Measurements from ENCODE around the gene SLC6A13.

SLC6A13 gene

GRCh38 chr12:291153-291723, 28.6 kb upstream of the SLC6A13 start:
- Histone ChIP-seq H3K36me3 (ENCODE audit: control insufficient read depth in 2 of 2, insufficient read depth in 2 of 2, low read length in 2 of 2) (peaks cover 30 to 32% of the 10 kb centered on the region in 2 donors), H3K9ac (ENCODE audit: low read length in 2 of 2) (no peak overlapping the region), H3K27ac (ENCODE audit: low read length) (no peak overlapping the region), H3K27me3 (ENCODE audit: control insufficient read depth in 1 of 2, insufficient read depth in 2 of 2, low read length in 2 of 2) (no peaks in the 10 kb centered on the region), H3K9me3 (ENCODE audit: control insufficient read depth in 2 of 2, low read length in 2 of 2) (no peaks in the 10 kb centered on the region), H3K4me3 (ENCODE audit: low read length in 2 of 2) (no peak overlapping the region), H3K4me1 (ENCODE audit: control insufficient read depth, insufficient read depth, low read length) (no peaks in the 10 kb centered on the region)

GRCh38 chr12:288687-289086, 26.1 kb upstream of the SLC6A13 start:
- no peak overlapping the region for H3K27ac ChIP-seq (ENCODE audit: low read length)
- H3K36me3 ChIP-seq (ENCODE audit: control insufficient read depth in 2 of 2, insufficient read depth in 2 of 2, low read length in 2 of 2) = peaks cover 32 to 33% of the 10 kb centered on the region in 2 donors

GRCh38 chr12:286531-287300, 24.1 kb upstream of the SLC6A13 start:
- no peaks in the 10 kb centered on the region for H3K4me1 ChIP-seq (ENCODE audit: control insufficient read depth, insufficient read depth, low read length)
- no peaks in the 10 kb centered on the region for H3K9me3 ChIP-seq (ENCODE audit: control insufficient read depth in 2 of 2, low read length in 2 of 2)
- H3K4me3 ChIP-seq (ENCODE audit: low read length in 2 of 2) = no peak overlapping the region
- no peak overlapping the region for H3K27ac ChIP-seq (ENCODE audit: low read length)
- H3K36me3 ChIP-seq (ENCODE audit: control insufficient read depth in 2 of 2, insufficient read depth in 2 of 2, low read length in 2 of 2) = peaks cover 20 to 24% of the 10 kb centered on the region in 2 donors
- no peak overlapping the region for H3K9ac ChIP-seq (ENCODE audit: low read length in 2 of 2)
- no peaks in the 10 kb centered on the region for H3K27me3 ChIP-seq (ENCODE audit: control insufficient read depth in 1 of 2, insufficient read depth in 2 of 2, low read length in 2 of 2)

More at GRCh38 chr12:288687-289086, 26.1 kb upstream of the SLC6A13 start:
- Histone ChIP-seq H3K4me1 (ENCODE audit: control insufficient read depth, insufficient read depth, low read length) (no peaks in the 10 kb centered on the region), H3K9ac (ENCODE audit: low read length in 2 of 2) (no peak overlapping the region), H3K9me3 (ENCODE audit: control insufficient read depth in 2 of 2, low read length in 2 of 2) (no peaks in the 10 kb centered on the region), H3K4me3 (ENCODE audit: low read length in 2 of 2) (no peak overlapping the region), H3K27me3 (ENCODE audit: control insufficient read depth in 1 of 2, insufficient read depth in 2 of 2, low read length in 2 of 2) (no peaks in the 10 kb centered on the region)

GRCh38 chr12:278046-278445, 15.4 kb upstream of the SLC6A13 start:
- Histone ChIP-seq H3K36me3 (ENCODE audit: control insufficient read depth in 2 of 2, insufficient read depth in 2 of 2, low read length in 2 of 2) (peaks cover 5 to 12% of the 10 kb centered on the region in 2 donors), H3K4me1 (ENCODE audit: control insufficient read depth, insufficient read depth, low read length) (no peaks in the 10 kb centered on the region), H3K4me3 (ENCODE audit: low read length in 2 of 2) (no peak overlapping the region), H3K9ac (ENCODE audit: low read length in 2 of 2) (no peak overlapping the region), H3K27ac (ENCODE audit: low read length) (no peak overlapping the region), H3K9me3 (ENCODE audit: control insufficient read depth in 2 of 2, low read length in 2 of 2) (no peaks in the 10 kb centered on the region), H3K27me3 (ENCODE audit: control insufficient read depth in 1 of 2, insufficient read depth in 2 of 2, low read length in 2 of 2) (no peaks in the 10 kb centered on the region)

- H3K9me3 ChIP-seq (ENCODE audit: control insufficient read depth in 2 of 2, low read length in 2 of 2) = no peaks in the 10 kb centered on the region
- H3K27ac ChIP-seq (ENCODE audit: low read length) = no peak overlapping the region
- H3K9ac ChIP-seq (ENCODE audit: low read length in 2 of 2) = no peak overlapping the region
- H3K4me1 ChIP-seq (ENCODE audit: control insufficient read depth, insufficient read depth, low read length) = no peaks in the 10 kb centered on the region
- no peaks in the 10 kb centered on the region for H3K27me3 ChIP-seq (ENCODE audit: control insufficient read depth in 1 of 2, insufficient read depth in 2 of 2, low read length in 2 of 2)
- peaks cover 2 to 9% of the 10 kb centered on the region in 2 donors for H3K36me3 ChIP-seq (ENCODE audit: control insufficient read depth in 2 of 2, insufficient read depth in 2 of 2, low read length in 2 of 2)
- no peak overlapping the region for H3K4me3 ChIP-seq (ENCODE audit: low read length in 2 of 2)
Observed at GRCh38 chr12:275812-276211, 13.2 kb upstream of the SLC6A13 start.

GRCh38 chr12:273382-273781, 10.7 kb upstream of the SLC6A13 start:
- no peaks in the 10 kb centered on the region for H3K4me1 ChIP-seq (ENCODE audit: control insufficient read depth, insufficient read depth, low read length)
- peaks cover 0 to 2% of the 10 kb centered on the region in 2 donors for H3K36me3 ChIP-seq (ENCODE audit: control insufficient read depth in 2 of 2, insufficient read depth in 2 of 2, low read length in 2 of 2)
- no peak overlapping the region for H3K27ac ChIP-seq (ENCODE audit: low read length)
- H3K9ac ChIP-seq (ENCODE audit: low read length in 2 of 2) = no peak overlapping the region
- H3K9me3 ChIP-seq (ENCODE audit: control insufficient read depth in 2 of 2, low read length in 2 of 2) = no peaks in the 10 kb centered on the region
- H3K4me3 ChIP-seq (ENCODE audit: low read length in 2 of 2) = no peak overlapping the region
- no peaks in the 10 kb centered on the region for H3K27me3 ChIP-seq (ENCODE audit: control insufficient read depth in 1 of 2, insufficient read depth in 2 of 2, low read length in 2 of 2)

GRCh38 chr12:272942-273341, 10.3 kb upstream of the SLC6A13 start:
- Histone ChIP-seq H3K9me3 (ENCODE audit: control insufficient read depth in 2 of 2, low read length in 2 of 2) (no peaks in the 10 kb centered on the region), H3K27me3 (ENCODE audit: control insufficient read depth in 1 of 2, insufficient read depth in 2 of 2, low read length in 2 of 2) (no peaks in the 10 kb centered on the region), H3K27ac (ENCODE audit: low read length) (no peak overlapping the region), H3K36me3 (ENCODE audit: control insufficient read depth in 2 of 2, insufficient read depth in 2 of 2, low read length in 2 of 2) (peaks cover 0 to 2% of the 10 kb centered on the region in 2 donors), H3K9ac (ENCODE audit: low read length in 2 of 2) (no peak overlapping the region), H3K4me3 (ENCODE audit: low read length in 2 of 2) (no peak overlapping the region), H3K4me1 (ENCODE audit: control insufficient read depth, insufficient read depth, low read length) (peaks cover 2% of the 10 kb centered on the region)

- peaks cover 0 to 4% of the 10 kb centered on the region in 2 donors for H3K27me3 ChIP-seq (ENCODE audit: control insufficient read depth in 1 of 2, insufficient read depth in 2 of 2, low read length in 2 of 2)
- H3K27ac ChIP-seq (ENCODE audit: low read length) = no peak overlapping the region
- H3K4me1 ChIP-seq (ENCODE audit: control insufficient read depth, insufficient read depth, low read length) = peaks cover 4% of the 10 kb centered on the region
- H3K9ac ChIP-seq (ENCODE audit: low read length in 2 of 2) = no peak overlapping the region
- H3K9me3 ChIP-seq (ENCODE audit: control insufficient read depth in 2 of 2, low read length in 2 of 2) = no peaks in the 10 kb centered on the region
- H3K36me3 ChIP-seq (ENCODE audit: control insufficient read depth in 2 of 2, insufficient read depth in 2 of 2, low read length in 2 of 2) = peaks cover 0 to 2% of the 10 kb centered on the region in 2 donors
- H3K4me3 ChIP-seq (ENCODE audit: low read length in 2 of 2) = no peak overlapping the region
Observed at GRCh38 chr12:271161-271560, 8.5 kb upstream of the SLC6A13 start.

GRCh38 chr12:269191-269590, 6.6 kb upstream of the SLC6A13 start:
- Histone ChIP-seq H3K4me3 (ENCODE audit: low read length in 2 of 2) (no peak overlapping the region), H3K9me3 (ENCODE audit: control insufficient read depth in 2 of 2, low read length in 2 of 2) (no peaks in the 10 kb centered on the region), H3K36me3 (ENCODE audit: control insufficient read depth in 2 of 2, insufficient read depth in 2 of 2, low read length in 2 of 2) (peaks cover 0 to 2% of the 10 kb centered on the region in 2 donors), H3K27me3 (ENCODE audit: control insufficient read depth in 1 of 2, insufficient read depth in 2 of 2, low read length in 2 of 2) (peaks cover 2 to 10% of the 10 kb centered on the region in 2 donors), H3K4me1 (ENCODE audit: control insufficient read depth, insufficient read depth, low read length) (peaks cover 4% of the 10 kb centered on the region), H3K9ac (ENCODE audit: low read length in 2 of 2) (no peak overlapping the region), H3K27ac (ENCODE audit: low read length) (no peak overlapping the region)

- H3K27me3 ChIP-seq (ENCODE audit: control insufficient read depth in 1 of 2, insufficient read depth in 2 of 2, low read length in 2 of 2) = peaks cover 7 to 14% of the 10 kb centered on the region in 2 donors
- peaks cover 0 to 2% of the 10 kb centered on the region in 2 donors for H3K36me3 ChIP-seq (ENCODE audit: control insufficient read depth in 2 of 2, insufficient read depth in 2 of 2, low read length in 2 of 2)
- H3K9me3 ChIP-seq (ENCODE audit: control insufficient read depth in 2 of 2, low read length in 2 of 2) = no peaks in the 10 kb centered on the region
- no peak overlapping the region for H3K4me3 ChIP-seq (ENCODE audit: low read length in 2 of 2)
- H3K4me1 ChIP-seq (ENCODE audit: control insufficient read depth, insufficient read depth, low read length) = peaks cover 4% of the 10 kb centered on the region
- H3K9ac ChIP-seq (ENCODE audit: low read length in 2 of 2) = no peak overlapping the region
- H3K27ac ChIP-seq (ENCODE audit: low read length) = no peak overlapping the region
Observed at GRCh38 chr12:268483-268840, 5.8 kb upstream of the SLC6A13 start.
